Measurements from ENCODE around the gene SUN5.

GRCh38 chr20:33043731-33044181, 39.5 kb upstream of the SUN5 start:
- no peak for TF ChIP-seq EZH2 (IDR thresholded peaks at IDR 0.05)
- TF ChIP-seq POLR2AphosphoS5 (IDR thresholded peaks at IDR 0.05; ENCODE audit: borderline replicate concordance, low read depth, low read length) = no peak

Data from SK-N-MC (cell line).